HEK293 (cell line): ENCODE measurements around the gene SNX13.

Source experiments
- CTCF ChIP-seq: fragments of 450-650 bp; formaldehyde crosslinking; IDR thresholded peaks from 2 replicates; pipeline ENCODE4 v1.5.1; 2016; ENCODE audit warnings: missing biosample characterization, missing genetic modification characterization
- TCF7L2 ChIP-seq: IDR thresholded peaks from 2 replicates; pipeline ENCODE4 v1.6.1; 2011; ENCODE audit warnings: low read depth, mild to moderate bottlenecking, inconsistent platforms, low read length, moderate library complexity, borderline replicate concordance
- ZNF114 ChIP-seq: fragments of 450-650 bp; formaldehyde crosslinking; IDR thresholded peaks from 2 replicates; pipeline ENCODE4 v1.5.0; 2017; ENCODE audit warnings: missing biosample characterization, missing genetic modification characterization
- ZNF121 ChIP-seq: fragments of 450-650 bp; formaldehyde crosslinking; IDR thresholded peaks from 2 replicates; pipeline ENCODE4 v1.5.1; 2016; ENCODE audit warnings: missing biosample characterization, missing genetic modification characterization
- ZNF221 ChIP-seq: fragments of 450-650 bp; formaldehyde crosslinking; IDR thresholded peaks from 2 replicates; pipeline ENCODE4 v1.5.1; 2017; ENCODE audit warnings: missing biosample characterization, missing genetic modification characterization, borderline replicate concordance
- ZNF223 ChIP-seq: fragments of 450-650 bp; formaldehyde crosslinking; IDR thresholded peaks from 2 replicates; pipeline ENCODE4 v1.5.1; 2016; ENCODE audit warnings: missing biosample characterization, missing genetic modification characterization
- ZNF24 ChIP-seq: fragments of 450-650 bp; formaldehyde crosslinking; IDR thresholded peaks from 2 replicates; pipeline ENCODE4 v1.5.1; 2016; ENCODE audit warnings: missing biosample characterization, missing genetic modification characterization
- ZNF274 ChIP-seq, 2 experiments: fragments of 200-500 bp in 1 of 2; fragments of 450-650 bp in 1 of 2; sonication (Bioruptor generic) in 1 of 2; formaldehyde crosslinking in 1 of 2; IDR thresholded peaks; 2 replicates each; pipeline versions ENCODE4 v1.5.1 to v1.6.1; 2014 to 2016; ENCODE audit warnings: borderline replicate concordance in 1 of 2, inconsistent platforms in 1 of 2, low read length in 1 of 2, missing biosample characterization in 1 of 2, missing genetic modification characterization in 1 of 2
- ZNF416 ChIP-seq: fragments of 450-650 bp; formaldehyde crosslinking; IDR thresholded peaks from 2 replicates; pipeline ENCODE4 v1.5.1; 2016; ENCODE audit warnings: missing biosample characterization, missing genetic modification characterization
- TF ChIP-seq, protein P1 (sequence below): fragments of 450-650 bp; formaldehyde crosslinking; IDR thresholded peaks from 2 replicates; pipeline ENCODE4 v1.5.1; 2017; ENCODE audit warnings: missing biosample characterization, missing genetic modification characterization
- TF ChIP-seq, protein P2 (sequence below): fragments of 450-650 bp; formaldehyde crosslinking; IDR thresholded peaks from 2 replicates; pipeline ENCODE4 v1.5.1; 2016; ENCODE audit warnings: missing biosample characterization, missing genetic modification characterization, low read depth
- TF ChIP-seq, protein P3 (sequence below): fragments of 450-650 bp; formaldehyde crosslinking; IDR thresholded peaks from 2 replicates; pipeline ENCODE4 v1.5.1; 2016; ENCODE audit warnings: missing biosample characterization, missing genetic modification characterization
- TF ChIP-seq, protein P4 (sequence below): fragments of 450-650 bp; formaldehyde crosslinking; IDR thresholded peaks from 2 replicates; pipeline ENCODE4 v1.5.1; 2016; ENCODE audit warnings: missing biosample characterization, missing genetic modification characterization, low read depth

DNA sequence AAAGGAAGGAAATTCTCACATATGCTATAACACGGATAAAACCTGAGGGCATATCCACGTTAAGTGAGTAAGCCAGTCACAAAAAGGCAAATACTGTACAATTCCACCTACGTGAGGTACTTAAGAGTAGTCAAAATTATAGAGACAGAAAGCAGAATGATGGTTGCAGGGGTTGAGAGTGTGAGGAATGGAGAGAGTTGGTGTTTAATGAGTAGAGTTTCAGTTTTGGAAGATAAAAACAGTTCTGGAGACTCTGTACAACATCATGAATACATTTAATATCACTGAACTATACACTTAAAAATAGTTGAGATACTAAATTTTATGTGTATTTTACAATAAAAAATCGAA lies 95.1 kb downstream of the SNX13 start:
- TF ChIP-seq, protein P1, sequence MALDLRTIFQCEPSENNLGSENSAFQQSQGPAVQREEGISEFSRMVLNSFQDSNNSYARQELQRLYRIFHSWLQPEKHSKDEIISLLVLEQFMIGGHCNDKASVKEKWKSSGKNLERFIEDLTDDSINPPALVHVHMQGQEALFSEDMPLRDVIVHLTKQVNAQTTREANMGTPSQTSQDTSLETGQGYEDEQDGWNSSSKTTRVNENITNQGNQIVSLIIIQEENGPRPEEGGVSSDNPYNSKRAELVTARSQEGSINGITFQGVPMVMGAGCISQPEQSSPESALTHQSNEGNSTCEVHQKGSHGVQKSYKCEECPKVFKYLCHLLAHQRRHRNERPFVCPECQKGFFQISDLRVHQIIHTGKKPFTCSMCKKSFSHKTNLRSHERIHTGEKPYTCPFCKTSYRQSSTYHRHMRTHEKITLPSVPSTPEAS = no peak
- TF ChIP-seq ZNF416 (tag by site-specific recombination) (no peak), CTCF (tag by site-specific recombination) (no peak), ZNF24 (tag by site-specific recombination) (no peak), ZNF221 (tag by site-specific recombination) (no peak), ZNF114 (tag by site-specific recombination) (no peak), ZNF223 (no peak), TCF7L2 (no peak), ZNF121 (tag by site-specific recombination) (no peak), ZNF274 (IDR thresholded peaks at IDR 0.05; ENCODE audit: low read length) (no peak), ZNF274 (tag by site-specific recombination; IDR thresholded peaks at IDR 0.05; ENCODE audit: borderline replicate concordance) (no peak)
- TF ChIP-seq, protein P2, sequence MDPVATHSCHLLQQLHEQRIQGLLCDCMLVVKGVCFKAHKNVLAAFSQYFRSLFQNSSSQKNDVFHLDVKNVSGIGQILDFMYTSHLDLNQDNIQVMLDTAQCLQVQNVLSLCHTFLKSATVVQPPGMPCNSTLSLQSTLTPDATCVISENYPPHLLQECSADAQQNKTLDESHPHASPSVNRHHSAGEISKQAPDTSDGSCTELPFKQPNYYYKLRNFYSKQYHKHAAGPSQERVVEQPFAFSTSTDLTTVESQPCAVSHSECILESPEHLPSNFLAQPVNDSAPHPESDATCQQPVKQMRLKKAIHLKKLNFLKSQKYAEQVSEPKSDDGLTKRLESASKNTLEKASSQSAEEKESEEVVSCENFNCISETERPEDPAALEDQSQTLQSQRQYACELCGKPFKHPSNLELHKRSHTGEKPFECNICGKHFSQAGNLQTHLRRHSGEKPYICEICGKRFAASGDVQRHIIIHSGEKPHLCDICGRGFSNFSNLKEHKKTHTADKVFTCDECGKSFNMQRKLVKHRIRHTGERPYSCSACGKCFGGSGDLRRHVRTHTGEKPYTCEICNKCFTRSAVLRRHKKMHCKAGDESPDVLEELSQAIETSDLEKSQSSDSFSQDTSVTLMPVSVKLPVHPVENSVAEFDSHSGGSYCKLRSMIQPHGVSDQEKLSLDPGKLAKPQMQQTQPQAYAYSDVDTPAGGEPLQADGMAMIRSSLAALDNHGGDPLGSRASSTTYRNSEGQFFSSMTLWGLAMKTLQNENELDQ (tag by site-specific recombination) = no peak
- TF ChIP-seq, protein P3, sequence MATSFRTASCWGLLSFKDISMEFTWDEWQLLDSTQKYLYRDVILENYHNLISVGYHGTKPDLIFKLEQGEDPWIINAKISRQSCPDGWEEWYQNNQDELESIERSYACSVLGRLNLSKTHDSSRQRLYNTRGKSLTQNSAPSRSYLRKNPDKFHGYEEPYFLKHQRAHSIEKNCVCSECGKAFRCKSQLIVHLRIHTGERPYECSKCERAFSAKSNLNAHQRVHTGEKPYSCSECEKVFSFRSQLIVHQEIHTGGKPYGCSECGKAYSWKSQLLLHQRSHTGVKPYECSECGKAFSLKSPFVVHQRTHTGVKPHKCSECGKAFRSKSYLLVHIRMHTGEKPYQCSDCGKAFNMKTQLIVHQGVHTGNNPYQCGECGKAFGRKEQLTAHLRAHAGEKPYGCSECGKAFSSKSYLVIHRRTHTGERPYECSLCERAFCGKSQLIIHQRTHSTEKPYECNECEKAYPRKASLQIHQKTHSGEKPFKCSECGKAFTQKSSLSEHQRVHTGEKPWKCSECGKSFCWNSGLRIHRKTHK = no peak
- TF ChIP-seq, protein P4, sequence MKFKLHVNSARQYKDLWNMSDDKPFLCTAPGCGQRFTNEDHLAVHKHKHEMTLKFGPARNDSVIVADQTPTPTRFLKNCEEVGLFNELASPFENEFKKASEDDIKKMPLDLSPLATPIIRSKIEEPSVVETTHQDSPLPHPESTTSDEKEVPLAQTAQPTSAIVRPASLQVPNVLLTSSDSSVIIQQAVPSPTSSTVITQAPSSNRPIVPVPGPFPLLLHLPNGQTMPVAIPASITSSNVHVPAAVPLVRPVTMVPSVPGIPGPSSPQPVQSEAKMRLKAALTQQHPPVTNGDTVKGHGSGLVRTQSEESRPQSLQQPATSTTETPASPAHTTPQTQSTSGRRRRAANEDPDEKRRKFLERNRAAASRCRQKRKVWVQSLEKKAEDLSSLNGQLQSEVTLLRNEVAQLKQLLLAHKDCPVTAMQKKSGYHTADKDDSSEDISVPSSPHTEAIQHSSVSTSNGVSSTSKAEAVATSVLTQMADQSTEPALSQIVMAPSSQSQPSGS (tag by site-specific recombination) = no peak
